Measurements from ENCODE around the gene PGAM2.
"Not testable (repeated sequence)": the region's sequence is repeated elsewhere in the genome, so short reads cannot be mapped to it uniquely, and the experiment has no call there.

PGAM2 gene

GRCh38 chr7:44018857-44019807, 46.2 kb downstream of the PGAM2 start:
- DNase-seq, result peak; percentile 96 to 99

GRCh38 chr7:44015090-44015489, 50.3 kb downstream of the PGAM2 start:
- DNase-seq, result not testable (repeated sequence)
